ENCODE results near the gene RABGGTA. TPM values are rescaled to one million over a fixed set of nuclear protein-coding genes. Genes with fewer than 3 reads are reported as not detected.

RABGGTA gene
- polyA plus RNA-seq, 1 donor, result 15.0 TPM

GRCh38 chr14:24304019-24304387, 32.6 kb upstream of the RABGGTA start:
- DNase-seq, result no peak

- DNase-seq, result no peak
Measured at GRCh38 chr14:24300326-24300980, 29.1 kb upstream of the RABGGTA start.

- peak; percentile 92 for DNase-seq
Measured at GRCh38 chr14:24299255-24300191, 28.1 kb upstream of the RABGGTA start, which contains the start of the genes DHRS1 and NOP9. TSS of gene DHRS1 (minus strand) at chr14:24299780. CDS start at chr14:24299106, 674 bp downstream. TSS of gene NOP9 (plus strand) at chr14:24299850. CDS start at chr14:24299955, 105 bp downstream.

GRCh38 chr14:24298892-24299254, 27.5 kb upstream of the RABGGTA start:
- DNase-seq, result no peak

- DNase-seq, result no peak
Measured at GRCh38 chr14:24297190-24297964, 26.0 kb upstream of the RABGGTA start.

GRCh38 chr14:24296341-24297157, 25.2 kb upstream of the RABGGTA start:
- DNase-seq, result peak; percentile 58

DNA sequence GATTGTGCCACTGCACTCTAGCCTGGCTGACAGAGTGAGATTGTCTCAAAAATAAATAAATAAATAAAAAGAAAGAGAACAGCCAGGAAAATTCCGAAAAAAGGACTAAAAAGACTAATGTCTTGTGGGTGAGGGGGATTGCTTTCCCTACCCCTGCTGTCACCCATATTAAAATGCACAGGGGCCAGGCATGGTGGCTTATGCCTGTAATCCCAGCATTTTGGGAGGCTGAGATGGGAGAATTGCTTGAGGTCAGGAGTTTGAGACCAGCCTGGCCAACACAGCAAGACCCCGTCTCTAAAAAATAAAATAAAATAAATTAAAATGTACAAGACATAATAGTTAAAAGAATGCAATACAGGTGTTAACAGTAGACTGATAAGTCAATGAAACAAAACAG, 22.1 kb upstream of the RABGGTA start:
- DNase-seq, result no peak

DNA sequence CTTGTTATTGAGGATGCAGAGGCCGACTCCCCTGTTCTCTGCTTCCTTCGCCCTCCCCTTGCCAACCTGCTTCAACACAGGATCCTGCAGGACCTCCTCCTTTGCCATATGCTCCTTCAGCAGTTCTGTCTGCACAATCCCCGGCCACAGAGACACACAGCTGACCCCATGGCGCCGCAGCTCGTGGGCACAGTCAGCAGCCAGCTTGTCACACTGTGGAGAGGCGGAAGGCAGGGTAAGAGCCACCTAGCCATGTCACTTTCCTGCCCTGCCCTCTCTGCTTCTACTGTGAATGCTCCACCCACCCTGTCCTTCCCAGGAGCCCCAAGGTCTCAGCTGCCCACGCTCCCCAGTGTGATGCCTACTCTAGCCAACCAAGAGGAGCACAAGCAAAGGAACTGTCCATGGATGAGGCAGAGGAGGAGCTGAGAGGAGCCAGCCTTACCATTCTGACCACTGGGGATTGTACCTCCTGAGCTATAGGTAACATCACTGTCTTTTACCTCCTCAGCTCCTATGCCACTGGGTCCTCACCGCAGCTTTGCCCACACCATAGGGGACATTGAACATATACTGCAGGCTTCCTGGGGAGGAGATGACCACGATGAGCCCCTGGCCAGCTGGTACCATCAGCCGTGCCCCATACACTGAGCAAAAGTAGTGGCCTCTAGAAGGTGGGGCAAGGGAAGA, 20.9 kb upstream of the RABGGTA start:
- DNase-seq, result no peak

GRCh38 chr14:24291446-24292117, 20.2 kb upstream of the RABGGTA start:
- DNase-seq, result no peak

DNA sequence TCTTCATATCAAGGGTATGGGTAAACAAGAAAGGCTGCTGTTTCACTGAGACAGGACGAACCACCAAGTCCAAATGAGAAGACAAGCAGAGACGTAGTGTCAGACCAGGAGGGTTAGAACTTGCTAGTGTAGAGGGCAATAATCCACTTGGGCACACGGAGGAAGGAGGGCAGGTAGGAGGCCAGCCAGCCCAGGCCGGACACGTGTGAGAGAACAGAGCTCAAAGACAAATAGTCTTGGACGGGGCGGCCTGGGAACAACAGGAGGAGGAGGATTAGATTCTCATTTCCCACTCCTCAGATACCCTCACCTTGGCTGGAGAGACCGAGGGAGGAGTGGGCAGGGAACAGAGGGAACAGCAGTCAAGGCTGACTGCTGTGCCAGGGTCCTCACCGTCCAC, 19.3 kb upstream of the RABGGTA start:
- DNase-seq, result no peak

GRCh38 chr14:24289649-24290280, 18.4 kb upstream of the RABGGTA start:
- no peak for DNase-seq

GRCh38 chr14:24286996-24287395, 15.6 kb upstream of the RABGGTA start:
- no peak for DNase-seq

- no peak for DNase-seq
Measured at GRCh38 chr14:24285351-24285750, 14.0 kb upstream of the RABGGTA start.

- DNase-seq, result no peak
Measured at GRCh38 chr14:24284501-24285035, 13.2 kb upstream of the RABGGTA start.

DNA sequence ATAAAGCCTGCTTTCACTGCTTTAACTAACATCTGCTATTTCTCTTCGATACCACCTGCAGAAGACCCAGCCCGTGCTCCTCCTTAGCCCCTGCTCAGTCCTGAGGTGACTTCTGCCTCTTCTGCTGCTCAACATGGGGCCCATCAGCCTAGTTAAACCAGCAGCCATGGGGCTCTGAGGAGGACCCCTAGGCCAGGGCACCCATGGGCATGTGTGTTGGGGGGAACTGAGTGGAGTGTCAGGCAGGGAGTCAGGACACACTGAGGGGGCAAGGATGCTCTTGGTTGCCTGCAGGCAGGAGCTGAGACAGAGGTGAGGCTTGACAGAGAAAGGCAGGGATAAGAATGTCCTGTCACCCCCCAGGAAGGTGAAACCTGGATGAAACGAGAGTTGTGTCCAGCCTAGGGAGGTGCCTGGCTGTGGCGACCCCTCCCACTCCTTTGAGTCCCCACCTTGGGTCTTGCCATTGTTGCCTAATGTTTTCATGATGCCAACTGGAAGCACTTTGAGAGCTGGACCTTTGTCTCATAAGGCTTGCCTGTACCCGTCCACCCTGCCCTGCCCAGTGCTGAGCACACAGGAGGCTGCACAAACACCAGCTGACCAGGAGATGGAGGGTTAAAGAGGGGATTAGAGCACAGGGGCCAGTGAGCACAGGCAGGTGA, 12.5 kb upstream of the RABGGTA start:
- DNase-seq, result no peak

DNA sequence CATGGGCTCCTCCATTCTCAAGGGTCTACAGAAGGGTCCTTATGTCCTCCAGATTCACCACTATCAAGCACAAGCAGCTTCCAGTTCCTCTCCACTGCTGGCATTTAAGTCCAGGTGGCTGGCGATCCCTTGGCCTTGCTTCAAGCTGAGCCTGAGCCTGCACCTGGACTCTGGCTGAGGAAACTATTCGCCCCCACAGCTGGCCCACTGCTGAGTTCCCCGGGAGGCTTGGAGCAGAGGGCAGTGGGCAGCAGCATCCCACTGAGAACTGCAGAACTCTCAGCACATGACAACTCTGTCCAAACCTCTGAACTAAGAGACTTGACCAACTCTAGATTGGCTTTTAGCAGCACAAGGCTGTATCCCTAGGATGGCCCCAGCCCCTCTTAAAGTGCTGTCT, 11.3 kb upstream of the RABGGTA start:
- DNase-seq, result no peak

- DNase-seq, result no peak
Measured at GRCh38 chr14:24281636-24282035, 10.2 kb upstream of the RABGGTA start.

DNA sequence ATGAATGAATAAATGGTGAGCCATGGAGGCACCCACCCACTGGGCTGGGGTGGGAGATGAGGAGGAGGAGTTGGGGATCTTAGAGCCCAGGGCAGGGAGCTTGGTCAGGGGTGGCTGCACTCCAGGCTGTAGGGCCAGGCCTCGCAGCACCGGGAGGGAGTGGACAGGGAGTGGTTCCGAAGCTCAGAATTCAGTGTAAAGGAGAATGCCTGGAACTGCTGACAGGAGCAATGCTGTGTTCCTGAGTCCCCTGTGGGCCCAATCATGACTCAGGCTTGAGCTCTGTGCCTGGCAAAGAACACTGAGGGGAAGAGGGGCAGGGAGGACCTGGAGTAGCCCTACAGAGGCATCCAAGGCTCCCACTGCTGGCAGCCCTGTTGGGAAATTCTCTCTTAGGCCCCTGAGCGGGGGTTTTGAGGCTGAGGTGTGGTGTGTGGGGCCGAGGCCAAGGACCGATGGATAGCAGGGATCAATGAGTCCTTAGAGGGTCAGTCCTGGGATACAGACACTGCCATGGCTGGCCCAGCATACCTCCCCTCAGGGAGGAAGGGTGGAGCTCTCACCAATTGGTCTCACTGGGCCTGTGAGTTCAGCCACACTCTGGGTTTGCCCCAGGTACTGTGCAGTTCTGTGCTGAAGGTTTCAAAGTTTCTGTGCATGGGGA, 9.5 kb upstream of the RABGGTA start:
- DNase-seq, result no peak

Measured in hindlimb muscle (tissue), 1 donor.